Liver (tissue), 9 donors: ENCODE measurements around the gene ERFE. TPM values are rescaled to one million over a fixed set of nuclear protein-coding genes. Genes with fewer than 3 reads are reported as not detected.

Experiments
- DNase-seq: peaks from one replicate; pipeline ENCODE4 v3.0.0-alpha.2; 2017; ENCODE audit warnings: low spot score
- H3K27ac ChIP-seq, 2 donors: one replicate each; pipeline ENCODE4 v1.7.0; 2013; ENCODE audit warnings: inconsistent platforms in 2 of 2, low read length in 2 of 2, control low read depth in 1 of 2, low read depth in 1 of 2, mild to moderate bottlenecking in 1 of 2
- H3K27me3 ChIP-seq, 4 donors: one replicate each; pipeline versions ENCODE4 v1.6.1 to v1.7.0; 2013; ENCODE audit warnings: low read length in 3 of 4, inconsistent platforms in 1 of 4, mild to moderate bottlenecking in 1 of 4, moderate library complexity in 1 of 4; ENCODE audit not compliant: control insufficient read depth in 4 of 4, insufficient read depth in 4 of 4
- H3K36me3 ChIP-seq, 4 donors: one replicate each; pipeline versions ENCODE4 v1.6.1 to v1.7.0; 2013; ENCODE audit warnings: low read length in 3 of 4, mild to moderate bottlenecking in 3 of 4, low read depth in 1 of 4, moderate library complexity in 1 of 4; ENCODE audit not compliant: control insufficient read depth in 4 of 4, insufficient read depth in 3 of 4
- H3K4me1 ChIP-seq, 4 donors: one replicate each; pipeline versions ENCODE4 v1.6.1 to v1.7.0; 2013; ENCODE audit warnings: low read length in 3 of 4, mild to moderate bottlenecking in 3 of 4, moderate library complexity in 1 of 4; ENCODE audit not compliant: control insufficient read depth in 4 of 4, insufficient read depth in 4 of 4
- H3K4me3 ChIP-seq, 3 donors: one replicate each; pipeline versions ENCODE4 v1.6.1 to v1.7.0; 2013; ENCODE audit warnings: low read length in 3 of 3, control low read depth in 1 of 3, low read depth in 1 of 3, mild to moderate bottlenecking in 1 of 3
- H3K9ac ChIP-seq, 2 donors: one replicate each; pipeline ENCODE4 v1.7.0; 2013; ENCODE audit warnings: low read length in 2 of 2, mild to moderate bottlenecking in 2 of 2, moderate library complexity in 2 of 2, control low read depth in 1 of 2, low read depth in 1 of 2
- H3K9me3 ChIP-seq, 4 donors: one replicate each; pipeline versions ENCODE4 v1.6.1 to v1.7.0; 2013; ENCODE audit warnings: low read length in 3 of 4; ENCODE audit not compliant: control insufficient read depth in 4 of 4
- ATF3 ChIP-seq: IDR thresholded peaks from 2 replicates; pipeline ENCODE4 v1.6.1; 2016; ENCODE audit warnings: antibody characterized with exemption
- CTCF ChIP-seq: fragments of 150-350 bp; IDR thresholded peaks from 2 replicates; pipeline ENCODE4 v1.5.1; 2017; ENCODE audit warnings: improper control_type of control experiment, low read depth, low read length; ENCODE audit not compliant: missing input control
- FOXA1 ChIP-seq: IDR thresholded peaks from 2 replicates; pipeline ENCODE4 v1.6.1; 2016; ENCODE audit warnings: antibody characterized with exemption
- HNF4A ChIP-seq, 2 donors: conservative IDR thresholded peaks; 2 replicates each; pipeline ENCODE4 v1.6.1; 2016; ENCODE audit warnings: antibody characterized with exemption in 2 of 2, mild to moderate bottlenecking in 2 of 2
- HNF4G ChIP-seq: IDR thresholded peaks from 2 replicates; pipeline ENCODE4 v1.6.1; 2016; ENCODE audit warnings: antibody characterized with exemption
- JUND ChIP-seq, 2 donors: IDR thresholded peaks; 2 replicates each; pipeline ENCODE4 v1.6.1; 2016; ENCODE audit warnings: antibody characterized with exemption in 2 of 2
- NR2F2 ChIP-seq: IDR thresholded peaks from 2 replicates; pipeline ENCODE4 v1.6.1; 2016; ENCODE audit warnings: antibody characterized with exemption
- RAD21 ChIP-seq, 2 donors: IDR thresholded peaks; 2 replicates each; pipeline ENCODE4 v1.6.1; 2016; ENCODE audit warnings: antibody characterized with exemption in 2 of 2, mild to moderate bottlenecking in 2 of 2
- RXRA ChIP-seq, 2 donors: IDR thresholded peaks; 2 replicates each; pipeline ENCODE4 v1.6.1; 2017 to 2018; ENCODE audit warnings: antibody characterized with exemption in 2 of 2, mild to moderate bottlenecking in 1 of 2
- SP1 ChIP-seq: IDR thresholded peaks from 2 replicates; pipeline ENCODE4 v1.6.1; 2018; ENCODE audit warnings: antibody characterized with exemption, mild to moderate bottlenecking
- TAF1 ChIP-seq: conservative IDR thresholded peaks from 2 replicates; pipeline ENCODE4 v1.6.1; 2016; ENCODE audit warnings: antibody characterized with exemption, mild to moderate bottlenecking
- YY1 ChIP-seq: IDR thresholded peaks from 2 replicates; pipeline ENCODE4 v1.6.1; 2016; ENCODE audit warnings: antibody characterized with exemption, mild to moderate bottlenecking
- WGBS: extraction: QIAGEN DNeasy Blood & Tissue Kit; methylation state at CpG from one replicate; pipeline ENCODE4 v1.1.7; 2013; 5-methylcytosine and 5-hydroxymethylcytosine counted together
- polyA plus RNA-seq, 2 donors: library from polyadenylated mRNA; stranded (reverse) in 1 of 2; unstranded in 1 of 2; fragments of 200-250 nt in 1 of 2; fragments of >200 nt in 1 of 2; fragmentation: Nextera tagmentation in 1 of 2; extraction: Ambion mirVana in 1 of 2; gene quantifications; one replicate each; pipeline versions ENCODE4 v1.2.1 to v1.2.3, GENCODE V29; 2013 to 2015
- total RNA-seq, 2 donors: library from RNA; depleted of rRNA; stranded (reverse); fragments of >200 nt; gene quantifications; one replicate each; pipeline ENCODE4 v1.2.3, GENCODE V29; 2014
- TF ChIP-seq, protein P1 (sequence below): IDR thresholded peaks from 2 replicates; pipeline ENCODE4 v1.6.1; 2016; ENCODE audit warnings: antibody characterized with exemption
- TF ChIP-seq, protein P2 (sequence below): IDR thresholded peaks from 2 replicates; pipeline ENCODE4 v1.6.1; 2016; ENCODE audit warnings: antibody characterized with exemption, mild to moderate bottlenecking
- TF ChIP-seq, protein P3 (sequence below): IDR thresholded peaks from 2 replicates; pipeline ENCODE4 v1.6.1; 2016; ENCODE audit warnings: antibody characterized with exemption
- donor health status: healthy.
- donor health status: healthy.
- donor health status: healthy.
- donor health status: healthy.
- donor health status: healthy.

ERFE gene
- total and polyA plus RNA-seq, 4 donors, result 0.17 to 14.0 TPM; not detected in 2

DNA sequence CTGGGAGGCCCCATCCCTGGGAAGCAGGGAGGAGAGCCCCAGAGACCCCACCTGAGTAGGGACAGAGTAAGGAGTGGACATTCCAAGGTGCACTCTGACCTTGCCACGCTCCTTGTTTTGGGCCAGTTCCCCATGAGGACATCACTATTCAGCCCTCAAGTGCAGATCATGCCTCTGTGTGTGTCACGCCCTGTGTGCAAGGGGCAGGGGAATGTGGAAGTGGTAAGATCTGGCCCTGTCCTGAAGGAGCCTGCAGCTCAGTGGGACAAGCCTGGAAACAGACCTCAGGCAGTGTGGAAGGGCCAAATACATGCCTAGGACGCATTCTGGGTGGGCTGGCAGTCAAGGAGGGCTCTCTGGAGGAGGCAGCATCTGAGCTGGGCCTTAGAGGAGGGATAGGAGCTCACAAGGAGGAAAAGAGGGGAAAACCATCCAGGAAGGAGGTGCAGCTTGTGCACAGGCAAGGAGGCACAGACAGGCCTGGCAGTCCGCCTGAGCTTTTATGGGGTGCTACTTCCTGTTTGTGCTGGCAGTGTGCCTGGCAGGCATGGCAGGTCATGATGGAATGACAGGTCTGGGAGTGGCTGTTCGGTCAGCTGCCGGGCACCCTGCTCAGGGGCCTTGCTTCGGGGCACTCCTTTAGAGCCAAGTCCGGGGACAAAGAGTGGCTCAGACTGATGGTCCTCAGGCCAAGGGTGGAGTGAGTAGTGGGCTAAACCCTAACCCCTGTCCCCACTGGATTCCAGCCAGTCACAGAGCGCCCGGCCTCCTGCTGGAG, 17.0 kb upstream of the ERFE start (continued):
- TF ChIP-seq SP1, result no peak

- DNase-seq, result no peak
- Histone ChIP-seq H3K4me3 (no peak overlapping the region), H3K9me3 (no peaks in the 10 kb centered on the region), H3K27me3 (no peaks in the 10 kb centered on the region), H3K9ac (no peak overlapping the region), H3K36me3 (no peaks in the 10 kb centered on the region), H3K27ac (no peak overlapping the region), H3K4me1 (peaks cover 0 to under 1% (median 0%) of the 10 kb centered on the region in 4 donors)
- 91% methylated on average over 30 of the region's 30 CpGs for WGBS
- TF ChIP-seq, protein P1, sequence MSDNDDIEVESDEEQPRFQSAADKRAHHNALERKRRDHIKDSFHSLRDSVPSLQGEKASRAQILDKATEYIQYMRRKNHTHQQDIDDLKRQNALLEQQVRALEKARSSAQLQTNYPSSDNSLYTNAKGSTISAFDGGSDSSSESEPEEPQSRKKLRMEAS, result no peak
- TF ChIP-seq HNF4A (conservative IDR thresholded peaks at IDR 0.05), result no peak
- TF ChIP-seq YY1, result no peak
- TF ChIP-seq, protein P2, sequence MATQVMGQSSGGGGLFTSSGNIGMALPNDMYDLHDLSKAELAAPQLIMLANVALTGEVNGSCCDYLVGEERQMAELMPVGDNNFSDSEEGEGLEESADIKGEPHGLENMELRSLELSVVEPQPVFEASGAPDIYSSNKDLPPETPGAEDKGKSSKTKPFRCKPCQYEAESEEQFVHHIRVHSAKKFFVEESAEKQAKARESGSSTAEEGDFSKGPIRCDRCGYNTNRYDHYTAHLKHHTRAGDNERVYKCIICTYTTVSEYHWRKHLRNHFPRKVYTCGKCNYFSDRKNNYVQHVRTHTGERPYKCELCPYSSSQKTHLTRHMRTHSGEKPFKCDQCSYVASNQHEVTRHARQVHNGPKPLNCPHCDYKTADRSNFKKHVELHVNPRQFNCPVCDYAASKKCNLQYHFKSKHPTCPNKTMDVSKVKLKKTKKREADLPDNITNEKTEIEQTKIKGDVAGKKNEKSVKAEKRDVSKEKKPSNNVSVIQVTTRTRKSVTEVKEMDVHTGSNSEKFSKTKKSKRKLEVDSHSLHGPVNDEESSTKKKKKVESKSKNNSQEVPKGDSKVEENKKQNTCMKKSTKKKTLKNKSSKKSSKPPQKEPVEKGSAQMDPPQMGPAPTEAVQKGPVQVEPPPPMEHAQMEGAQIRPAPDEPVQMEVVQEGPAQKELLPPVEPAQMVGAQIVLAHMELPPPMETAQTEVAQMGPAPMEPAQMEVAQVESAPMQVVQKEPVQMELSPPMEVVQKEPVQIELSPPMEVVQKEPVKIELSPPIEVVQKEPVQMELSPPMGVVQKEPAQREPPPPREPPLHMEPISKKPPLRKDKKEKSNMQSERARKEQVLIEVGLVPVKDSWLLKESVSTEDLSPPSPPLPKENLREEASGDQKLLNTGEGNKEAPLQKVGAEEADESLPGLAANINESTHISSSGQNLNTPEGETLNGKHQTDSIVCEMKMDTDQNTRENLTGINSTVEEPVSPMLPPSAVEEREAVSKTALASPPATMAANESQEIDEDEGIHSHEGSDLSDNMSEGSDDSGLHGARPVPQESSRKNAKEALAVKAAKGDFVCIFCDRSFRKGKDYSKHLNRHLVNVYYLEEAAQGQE, result no peak
- no peak for TF ChIP-seq RXRA (IDR thresholded peaks at IDR 0.05)
- no peak for TF ChIP-seq JUND (IDR thresholded peaks at IDR 0.05)
- no peak for TF ChIP-seq HNF4G
Observed at GRCh38 chr2:238142382-238143205, 16.2 kb upstream of the ERFE start.

GRCh38 chr2:238143239-238143951, 15.4 kb upstream of the ERFE start:
- Histone ChIP-seq H3K4me3 (no peak overlapping the region), H3K27ac (no peak overlapping the region), H3K9ac (no peak overlapping the region), H3K4me1 (no peaks in the 10 kb centered on the region), H3K9me3 (no peaks in the 10 kb centered on the region), H3K27me3 (no peaks in the 10 kb centered on the region), H3K36me3 (no peaks in the 10 kb centered on the region)
- WGBS, result 82% methylated on average over 20 of the region's 20 CpGs
- DNase-seq, result no peak
- TF ChIP-seq TAF1 (no peak), FOXA1 (no peak), ATF3 (no peak), HNF4A (conservative IDR thresholded peaks at IDR 0.05) (no peak), NR2F2 (no peak), RAD21 (IDR thresholded peaks at IDR 0.05) (no peak), SP1 (no peak), YY1 (no peak), CTCF (no peak)
- TF ChIP-seq, protein P3, sequence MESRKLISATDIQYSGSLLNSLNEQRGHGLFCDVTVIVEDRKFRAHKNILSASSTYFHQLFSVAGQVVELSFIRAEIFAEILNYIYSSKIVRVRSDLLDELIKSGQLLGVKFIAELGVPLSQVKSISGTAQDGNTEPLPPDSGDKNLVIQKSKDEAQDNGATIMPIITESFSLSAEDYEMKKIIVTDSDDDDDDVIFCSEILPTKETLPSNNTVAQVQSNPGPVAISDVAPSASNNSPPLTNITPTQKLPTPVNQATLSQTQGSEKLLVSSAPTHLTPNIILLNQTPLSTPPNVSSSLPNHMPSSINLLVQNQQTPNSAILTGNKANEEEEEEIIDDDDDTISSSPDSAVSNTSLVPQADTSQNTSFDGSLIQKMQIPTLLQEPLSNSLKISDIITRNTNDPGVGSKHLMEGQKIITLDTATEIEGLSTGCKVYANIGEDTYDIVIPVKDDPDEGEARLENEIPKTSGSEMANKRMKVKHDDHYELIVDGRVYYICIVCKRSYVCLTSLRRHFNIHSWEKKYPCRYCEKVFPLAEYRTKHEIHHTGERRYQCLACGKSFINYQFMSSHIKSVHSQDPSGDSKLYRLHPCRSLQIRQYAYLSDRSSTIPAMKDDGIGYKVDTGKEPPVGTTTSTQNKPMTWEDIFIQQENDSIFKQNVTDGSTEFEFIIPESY, result no peak
- TF ChIP-seq, protein P2, result no peak
